ENCODE measurements around the gene HNF4A. TPM values are rescaled to one million over a fixed set of nuclear protein-coding genes. Genes with fewer than 3 reads are reported as not detected.
A peak's percentile ranks its signal among the peaks of the same experiment; 100 is the strongest.
"Not testable (repeated sequence)": the region's sequence is repeated elsewhere in the genome, so short reads cannot be mapped to it uniquely, and the experiment has no call there.

Gene HNF4A
- total RNA-seq = 100 to 1,000 TPM; 301 to 321 TPM
- long read RNA-seq, partial matches to known transcripts = 42 of 72 reads
- long read RNA-seq, other reads (novel, unspliced or antisense) = 29 of 72 reads

- intact Hi-C loops (cut with DNase I, micrococcal nuclease) = no loop called here
- DNase-seq = peak; percentile 82 to 83
- ATAC-seq = peak; percentile 73
Observed at GRCh38 chr20:44355498-44356352, at the start of gene HNF4A. HNF4A (plus strand) TSS chr20:44355699; CDS start chr20:44355805, 106 bp downstream.

GRCh38 chr20:44306927-44307326, 48.6 kb upstream of the HNF4A start:
- intact Hi-C loops (cut with DNase I, micrococcal nuclease) = loop anchor here in 1 of 2 donors (5.0 kb wide), 1 partner anchor 90 kb away; no protein-coding TSS in a partner anchor
- ATAC-seq (no peak), DNase-seq (no peak)

GRCh38 chr20:44309763-44310663, 45.5 kb upstream of the HNF4A start:
- intact Hi-C loops (cut with DNase I, micrococcal nuclease) = loop anchor here (5.0 to 10.0 kb wide), 3 partner anchors 85 to 297 kb away; no protein-coding TSS in a partner anchor
- DNase-seq (peak; percentile 45 to 47), ATAC-seq (peak; percentile 55)

- DNase-seq (peak; percentile 98 to 99), ATAC-seq (peak; percentile 92)
- intact Hi-C loops (cut with DNase I, micrococcal nuclease) = loop anchor here (5.0 to 10.0 kb wide), 2 partner anchors 86 to 296 kb away; no protein-coding TSS in a partner anchor
Observed at GRCh38 chr20:44310664-44311639, 44.5 kb upstream of the HNF4A start, which contains the start of gene FITM2. FITM2 (minus strand) TSS chr20:44311202; CDS start chr20:44311148, 54 bp downstream.

GRCh38 chr20:44314870-44315269, 40.6 kb upstream of the HNF4A start:
- intact Hi-C loops (cut with DNase I, micrococcal nuclease) = loop anchor here (5.0 to 10.0 kb wide), 2 partner anchors 90 to 292 kb away; no protein-coding TSS in a partner anchor
- DNase-seq (no peak), ATAC-seq (no peak)

- intact Hi-C loops (cut with DNase I, micrococcal nuclease) = loop anchor here in 1 of 2 donors (10.0 kb wide), 1 partner anchor 95 kb away; no protein-coding TSS in a partner anchor
- DNase-seq (no peak), ATAC-seq (no peak)
Observed at GRCh38 chr20:44319839-44320422, 35.6 kb upstream of the HNF4A start.

GRCh38 chr20:44324343-44324742, 31.2 kb upstream of the HNF4A start:
- intact Hi-C loops (cut with DNase I, micrococcal nuclease) = no loop called here
- DNase-seq (peak; percentile 67 to 85), ATAC-seq (peak; percentile 98)

- DNase-seq = peak in 1 of 2 donors; percentile 23
- intact Hi-C loops (cut with DNase I, micrococcal nuclease) = no loop called here
- ATAC-seq = peak; percentile 12
Observed at GRCh38 chr20:44326391-44327159, 28.9 kb upstream of the HNF4A start.

GRCh38 chr20:44327748-44328147, 27.8 kb upstream of the HNF4A start:
- ATAC-seq; DNase-seq; intact Hi-C loops (cut with DNase I, micrococcal nuclease): not testable (repeated sequence)

GRCh38 chr20:44328428-44328827, 27.1 kb upstream of the HNF4A start:
- ATAC-seq (no peak), DNase-seq (no peak)
- intact Hi-C loops (cut with DNase I, micrococcal nuclease) = no loop called here

- ATAC-seq = no peak
- intact Hi-C loops (cut with DNase I, micrococcal nuclease) = no loop called here
- DNase-seq = no peak
Observed at GRCh38 chr20:44331201-44331600, 24.3 kb upstream of the HNF4A start.

GRCh38 chr20:44334306-44334705, 21.2 kb upstream of the HNF4A start:
- no peak for DNase-seq
- intact Hi-C loops (cut with DNase I, micrococcal nuclease) = no loop called here
- no peak for ATAC-seq

- intact Hi-C loops (cut with DNase I, micrococcal nuclease) = no loop called here
- DNase-seq (no peak), ATAC-seq (no peak)
Observed at GRCh38 chr20:44334709-44335108, 20.8 kb upstream of the HNF4A start.

GRCh38 chr20:44335675-44336074, 19.8 kb upstream of the HNF4A start:
- DNase-seq (no peak), ATAC-seq (no peak)
- intact Hi-C loops (cut with DNase I, micrococcal nuclease) = no loop called here

GRCh38 chr20:44336086-44336485, 19.4 kb upstream of the HNF4A start:
- no peak for DNase-seq
- ATAC-seq = no peak
- intact Hi-C loops (cut with DNase I, micrococcal nuclease) = no loop called here

- intact Hi-C loops (cut with DNase I, micrococcal nuclease) = no loop called here
- ATAC-seq (peak; percentile 13), DNase-seq (no peak)
Observed at GRCh38 chr20:44336725-44337380, 18.6 kb upstream of the HNF4A start, which contains the start of gene R3HDML. R3HDML (plus strand) TSS chr20:44337043; CDS start chr20:44337158, 115 bp downstream.

Measured in left colon (tissue), 2 donors.